Peyer's patch (tissue), 4 donors: Measurements from ENCODE around the gene FSD2.

ENCODE experiments used
- CTCF ChIP-seq, 6 experiments: fragments of 450-650 bp in 4 of 6; fragments of 200-600 bp in 2 of 6; sonication (generic) in 1 of 6; IDR thresholded peaks; one replicate each; pipeline ENCODE4 v1.5.1; 2017 to 2019; ENCODE audit warnings: antibody characterized with exemption in 6 of 6, mild to moderate bottlenecking in 3 of 6, moderate library complexity in 1 of 6
- POLR2A ChIP-seq, 2 donors: fragments of 450-650 bp; IDR thresholded peaks; one replicate each; pipeline ENCODE4 v1.5.1; 2017; ENCODE audit warnings: antibody characterized with exemption in 2 of 2, mild to moderate bottlenecking in 2 of 2, moderate library complexity in 2 of 2

- TF ChIP-seq CTCF (IDR thresholded peaks at IDR 0.05) (no peak), POLR2A (IDR thresholded peaks at IDR 0.05) (no peak)
These were observed 67.9 kb downstream of the FSD2 start for GRCh38 chr15:82737975-82738374.
